ENCODE measurements around the gene GPBP1.
"Not testable (repeated sequence)": the region's sequence is repeated elsewhere in the genome, so short reads cannot be mapped to it uniquely, and the experiment has no call there.

Gene GPBP1

GRCh38 chr5:57215629-57216195 is 41.9 kb downstream of the GPBP1 start:
- no peak for DNase-seq

GRCh38 chr5:57216714-57217113 is 42.9 kb downstream of the GPBP1 start:
- DNase-seq: no peak

GRCh38 chr5:57219386-57219785 is 45.5 kb downstream of the GPBP1 start:
- DNase-seq: peak; percentile 36

- peak; percentile 72 for DNase-seq
Observed at GRCh38 chr5:57221049-57221568, 47.2 kb downstream of the GPBP1 start.

- no peak for DNase-seq
Observed at GRCh38 chr5:57225553-57225952, 51.7 kb downstream of the GPBP1 start.

- DNase-seq: no peak
Observed at GRCh38 chr5:57229313-57229712, 55.5 kb downstream of the GPBP1 start.

GRCh38 chr5:57231607-57232006 is 57.7 kb downstream of the GPBP1 start:
- DNase-seq: no peak

GRCh38 chr5:57232293-57233033 is 58.6 kb downstream of the GPBP1 start:
- DNase-seq: peak; percentile 53

- no peak for DNase-seq
Observed at GRCh38 chr5:57243286-57244137, 69.7 kb downstream of the GPBP1 start.

- no peak for DNase-seq
Observed at GRCh38 chr5:57244331-57244730, 70.5 kb downstream of the GPBP1 start.

- DNase-seq: no peak
Observed at GRCh38 chr5:57246426-57246825, 72.6 kb downstream of the GPBP1 start.

GRCh38 chr5:57247765-57248164 is 73.9 kb downstream of the GPBP1 start:
- no peak for DNase-seq

GRCh38 chr5:57249265-57249874 is 75.5 kb downstream of the GPBP1 start:
- no peak for DNase-seq

GRCh38 chr5:57258052-57258451 is 84.2 kb downstream of the GPBP1 start:
- no peak for DNase-seq

- no peak for DNase-seq
Observed at GRCh38 chr5:57258943-57259342, 85.1 kb downstream of the GPBP1 start.

GRCh38 chr5:57259704-57260103 is 85.8 kb downstream of the GPBP1 start:
- DNase-seq: no peak

- DNase-seq: no peak
Observed at GRCh38 chr5:57262541-57262940, 88.7 kb downstream of the GPBP1 start.

GRCh38 chr5:57267805-57268204 is 93.9 kb downstream of the GPBP1 start:
- DNase-seq: no peak

- no peak for DNase-seq
Observed at GRCh38 chr5:57276353-57276752, 102.5 kb downstream of the GPBP1 start.

GRCh38 chr5:57277085-57277484 is 103.2 kb downstream of the GPBP1 start:
- peak; percentile 21 for DNase-seq

GRCh38 chr5:57280853-57281252 is 107.0 kb downstream of the GPBP1 start:
- DNase-seq: no peak

- not testable (repeated sequence) for DNase-seq
Observed at GRCh38 chr5:57285084-57285483, 111.2 kb downstream of the GPBP1 start.

GRCh38 chr5:57291894-57292293 is 118.0 kb downstream of the GPBP1 start:
- no peak for DNase-seq

Measured in DMS53 (cell line).